ENCODE results near the gene FERMT3.

GRCh38 chr11:64185693-64186491 lies 20.6 kb upstream of the FERMT3 start, which contains the start of gene STIP1:
- no peak for TF ChIP-seq CTCF (IDR thresholded peaks at IDR 0.05)
- TF ChIP-seq POLR2A (IDR thresholded peaks at IDR 0.05), result peak; percentile 76 to 89
